Heart right ventricle (tissue), 16 donors: ENCODE data around the gene COL26A1. TPM values are rescaled to one million over a fixed set of nuclear protein-coding genes. Genes with fewer than 3 reads are reported as not detected.
"Not testable (repeated sequence)": the region's sequence is repeated elsewhere in the genome, so short reads cannot be mapped to it uniquely, and the experiment has no call there.

ENCODE experiments used
- ATAC-seq, 8 donors: fragments of 200-7000 bp; cut with Tn5 transposase; one replicate each; pipeline ENCODE4 v1.9.1; 2020; ENCODE audit warnings: mild to moderate bottlenecking in 8 of 8, moderate library complexity in 8 of 8, moderate number of reproducible peaks in 1 of 8
- DNase-seq, 2 donors: peaks; one replicate each; pipeline ENCODE4 v3.0.0-alpha.2; 2020
- H3K27ac ChIP-seq, 10 donors: fragments of 200-600 bp; sonication (generic) in 2 of 10; one replicate each; pipeline versions ENCODE4 v1.5.0 to v1.8.0; 2020 to 2022; ENCODE audit warnings: mild to moderate bottlenecking in 3 of 10
- H3K27me3 ChIP-seq, 7 donors: fragments of 200-600 bp; one replicate each; pipeline ENCODE4 v1.8.0; 2021 to 2022; ENCODE audit warnings: mild to moderate bottlenecking in 2 of 7
- H3K36me3 ChIP-seq, 9 donors: fragments of 200-600 bp; sonication (generic) in 1 of 9; one replicate each; pipeline versions ENCODE4 v1.5.0 to v1.8.0; 2020 to 2022; ENCODE audit warnings: mild to moderate bottlenecking in 2 of 9
- H3K4me1 ChIP-seq, 9 donors: fragments of 200-600 bp; sonication (generic) in 1 of 9; one replicate each; pipeline versions ENCODE4 v1.5.0 to v1.8.0; 2020 to 2022; ENCODE audit warnings: mild to moderate bottlenecking in 4 of 9
- H3K4me3 ChIP-seq, 10 donors: fragments of 200-600 bp; sonication (generic) in 2 of 10; one replicate each; pipeline versions ENCODE4 v1.5.0 to v1.8.0; 2020 to 2022; ENCODE audit warnings: mild to moderate bottlenecking in 7 of 10, moderate library complexity in 2 of 10
- H3K9me3 ChIP-seq, 11 donors: fragments of 200-600 bp in 10 of 11; sonication (generic) in 2 of 11; one replicate each; pipeline versions ENCODE4 v1.5.0 to v1.8.0; 2013 to 2022; ENCODE audit warnings: mild to moderate bottlenecking in 2 of 11, control low read depth in 1 of 11, moderate library complexity in 1 of 11
- CTCF ChIP-seq, 9 donors: fragments of 200-600 bp; sonication (generic) in 2 of 9; IDR thresholded peaks; one replicate each; pipeline versions ENCODE4 v1.5.0 to v1.8.0; 2021 to 2022; ENCODE audit warnings: antibody characterized with exemption in 9 of 9, mild to moderate bottlenecking in 5 of 9, moderate library complexity in 1 of 9
- WGBS, 2 donors: extraction: QIAGEN DNeasy Blood & Tissue Kit; methylation state at CpG; one replicate each; pipeline ENCODE4 v1.1.7; 2013; ENCODE audit warnings: inconsistent platforms in 1 of 2; 5-methylcytosine and 5-hydroxymethylcytosine counted together
- intact Hi-C, 10 donors: fragments of 100-400 bp; cut with DNase I; formaldehyde crosslinking; loops; one replicate each; pipeline versions ENCODE4 v1.11.1 to v1.14.2; 2022
- polyA plus RNA-seq, 2 donors: library from polyadenylated mRNA; stranded (reverse); fragments of 200-250 nt; gene quantifications; one replicate each; pipeline ENCODE4 v1.2.3, GENCODE V29; 2013
- total RNA-seq, 10 donors: library from RNA; stranded (reverse); fragmentation: NEBNext Ultra II Directional in 3 of 10; extraction: Animal tissue kit (Norgen Biotek cat#: 25700) in 3 of 10; gene quantifications; one replicate each; pipeline versions ENCODE4 v1.2.1 to v1.2.4, GENCODE V29; 2021 to 2023
- donor health status: Arrhythmogenic right ventricular cardiomyopathy.
- donor health status: ischemic (EF 13 %, LVEDD 7.1; RV severe dilation, severe dysfunction).
- donor health status: healthy with polysubstance abuse.
- donor health status: DM: no; HTN: yes; CAD: no.
- donor health status: DM: no; HTN: no; CAD: no.
- donor health status: ischemic (EF 25% LVEDD 6.9; RV normal size, moderate dysfunction).
- donor health status: ischemic (EF 25% LVEDD 5.7; RV mildly dilated, moderate dysfunction).
- donor health status: healthy.
- donor health status: DM: yes; HTN: yes; CAD: no.
- donor health status: Ischemic cardiomyopathy.
- donor health status: ischemic (EF 35%, LVEDD 5.7; RV mildly dilated, moderate dysfunction).
- donor health status: nonischemic (EF 11% LVEDD 7.7; RV severe dilation, severe dysfunction).
- donor health status: DM: yes; HTN: yes; CAD: no.
- donor health status: PGD.
- donor health status: ischemic (EF 29% LVEDD 5.4; RV normal size, mild dysfunction).
- donor health status: nonischemic (EF 23%, LVEDD 6.1; RV moderate dilation, normal function).

COL26A1 gene
- total and polyA plus RNA-seq, 12 donors = 0.07 to 0.50 TPM; not detected in 10

- Histone ChIP-seq H3K36me3 (no peaks in the 10 kb centered on the region), H3K27me3 (peaks cover 0 to 13% (median 0%) of the 10 kb centered on the region in 7 donors), H3K9me3 (no peaks in the 10 kb centered on the region), H3K27ac (no peak overlapping the region), H3K4me3 (no peak overlapping the region), H3K4me1 (peaks cover 0 to 15% (median 4%) of the 10 kb centered on the region in 9 donors)
- WGBS, 2 donors = 80 to 87% methylated on average over 5 of the region's 5 CpGs
- DNase-seq (no peak), ATAC-seq (no peak)
- intact Hi-C loops = no loop called here
- TF ChIP-seq CTCF (IDR thresholded peaks at IDR 0.05) = no peak
These were observed 28.8 kb upstream of the COL26A1 start for GRCh38 chr7:101333912-101334311.

GRCh38 chr7:101340379-101340778, 22.3 kb upstream of the COL26A1 start:
- ATAC-seq (no peak), DNase-seq (no peak)
- H3K9me3 ChIP-seq = no peaks in the 10 kb centered on the region
- H3K36me3 ChIP-seq = no peaks in the 10 kb centered on the region
- no peak overlapping the region for H3K4me3 ChIP-seq
- TF ChIP-seq CTCF (IDR thresholded peaks at IDR 0.05) = no peak
- no peak overlapping the region for H3K27ac ChIP-seq
- 80 to 88% methylated on average over 14 of the region's 14 CpGs for WGBS, 2 donors
- intact Hi-C loops = no loop called here
- H3K4me1 ChIP-seq = no peaks in the 10 kb centered on the region
- peaks cover 0 to 7% (median 0%) of the 10 kb centered on the region in 7 donors for H3K27me3 ChIP-seq

GRCh38 chr7:101342892-101343291, 19.8 kb upstream of the COL26A1 start:
- Histone ChIP-seq H3K4me1 (no peaks in the 10 kb centered on the region), H3K27me3 (peaks cover 0 to 8% (median 0%) of the 10 kb centered on the region in 7 donors), H3K27ac (no peak overlapping the region), H3K9me3 (no peaks in the 10 kb centered on the region), H3K4me3 (no peak overlapping the region), H3K36me3 (no peaks in the 10 kb centered on the region)
- DNase-seq (no peak), ATAC-seq (no peak)
- intact Hi-C loops = no loop called here
- TF ChIP-seq CTCF (IDR thresholded peaks at IDR 0.05) = no peak
- 81 to 82% methylated on average over 7 of the region's 7 CpGs for WGBS, 2 donors

GRCh38 chr7:101347477-101347876, 15.2 kb upstream of the COL26A1 start:
- 91 to 92% methylated on average over 15 of the region's 15 CpGs for WGBS, 2 donors
- ATAC-seq = no peak

GRCh38 chr7:101348456-101349067, 14.1 kb upstream of the COL26A1 start:
- WGBS, 2 donors = 88 to 89% methylated on average over 14 to 25 of the region's 32 CpGs
- H3K9me3 ChIP-seq, H3K36me3 ChIP-seq, H3K4me3 ChIP-seq, intact Hi-C loops, H3K27ac ChIP-seq, ATAC-seq, DNase-seq, H3K4me1 ChIP-seq: not testable (repeated sequence)
- H3K27me3 ChIP-seq = peaks cover 0 to 40% (median 6%) of the 10 kb centered on the region in 7 donors

More at GRCh38 chr7:101347477-101347876, 15.2 kb upstream of the COL26A1 start:
- DNase-seq = no peak
- no peak overlapping the region for H3K27ac ChIP-seq
- H3K4me1 ChIP-seq = no peaks in the 10 kb centered on the region
- no peak overlapping the region for H3K4me3 ChIP-seq
- intact Hi-C loops = no loop called here
- H3K36me3 ChIP-seq = no peaks in the 10 kb centered on the region
- no peak for TF ChIP-seq CTCF (IDR thresholded peaks at IDR 0.05)
- H3K27me3 ChIP-seq = peaks cover 0 to 36% (median 6%) of the 10 kb centered on the region in 7 donors
- no peaks in the 10 kb centered on the region for H3K9me3 ChIP-seq

GRCh38 chr7:101349300-101349699, 13.4 kb upstream of the COL26A1 start:
- H3K27ac ChIP-seq, intact Hi-C loops, H3K36me3 ChIP-seq, DNase-seq, ATAC-seq, H3K9me3 ChIP-seq, H3K4me3 ChIP-seq, H3K4me1 ChIP-seq: not testable (repeated sequence)
- peaks cover 0 to 45% (median 4%) of the 10 kb centered on the region in 7 donors for H3K27me3 ChIP-seq
- 67 to 68% methylated on average over 12 of the region's 12 CpGs for WGBS, 2 donors
